ENCODE results near the gene FLYWCH1.

Gene FLYWCH1, protein sequence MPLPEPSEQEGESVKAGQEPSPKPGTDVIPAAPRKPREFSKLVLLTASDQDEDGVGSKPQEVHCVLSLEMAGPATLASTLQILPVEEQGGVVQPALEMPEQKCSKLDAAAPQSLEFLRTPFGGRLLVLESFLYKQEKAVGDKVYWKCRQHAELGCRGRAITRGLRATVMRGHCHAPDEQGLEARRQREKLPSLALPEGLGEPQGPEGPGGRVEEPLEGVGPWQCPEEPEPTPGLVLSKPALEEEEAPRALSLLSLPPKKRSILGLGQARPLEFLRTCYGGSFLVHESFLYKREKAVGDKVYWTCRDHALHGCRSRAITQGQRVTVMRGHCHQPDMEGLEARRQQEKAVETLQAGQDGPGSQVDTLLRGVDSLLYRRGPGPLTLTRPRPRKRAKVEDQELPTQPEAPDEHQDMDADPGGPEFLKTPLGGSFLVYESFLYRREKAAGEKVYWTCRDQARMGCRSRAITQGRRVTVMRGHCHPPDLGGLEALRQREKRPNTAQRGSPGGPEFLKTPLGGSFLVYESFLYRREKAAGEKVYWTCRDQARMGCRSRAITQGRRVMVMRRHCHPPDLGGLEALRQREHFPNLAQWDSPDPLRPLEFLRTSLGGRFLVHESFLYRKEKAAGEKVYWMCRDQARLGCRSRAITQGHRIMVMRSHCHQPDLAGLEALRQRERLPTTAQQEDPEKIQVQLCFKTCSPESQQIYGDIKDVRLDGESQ

DNA sequence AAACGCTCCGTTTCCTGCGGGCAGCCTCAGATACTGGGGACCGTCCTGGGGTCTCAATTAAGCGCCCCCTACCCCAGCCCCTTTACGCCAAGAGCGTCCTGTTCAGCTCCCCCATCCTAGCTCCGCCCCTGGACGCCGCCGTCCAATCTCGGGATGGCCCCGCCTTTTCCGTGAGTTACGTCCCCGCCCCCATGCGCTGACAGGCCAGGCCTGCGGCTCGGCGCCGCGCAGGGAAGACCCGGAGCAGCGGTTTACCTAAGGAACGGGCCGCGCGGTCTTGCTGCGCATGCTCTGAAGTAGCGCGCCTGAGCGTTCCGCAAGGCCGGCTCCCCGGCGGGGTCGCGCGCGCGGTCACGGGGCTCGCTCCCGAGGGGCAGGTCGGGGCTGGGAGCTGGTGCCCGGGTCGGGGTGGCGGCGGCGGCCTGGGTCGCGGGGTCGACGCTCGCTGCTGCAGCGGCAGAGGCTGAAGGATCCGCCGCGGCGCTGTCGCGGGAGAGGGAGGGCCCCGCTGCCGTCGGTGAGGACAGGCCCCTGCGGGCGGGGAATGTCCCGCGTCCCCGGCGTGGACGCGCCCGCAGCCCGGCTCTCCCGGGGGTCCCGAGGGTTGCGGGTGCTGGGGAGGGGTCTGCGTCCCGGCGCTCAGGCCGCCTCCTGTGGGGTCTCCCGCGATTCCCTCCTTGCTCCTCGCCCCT lies at the start of gene FLYWCH1:
Gene FLYWCH1, plus strand, starts transcription at position 294 of the 692 bp plus-strand sequence. CDS start 17,755 bp downstream, outside the sequence.
- DNase-seq = peak; percentile 99

- DNase-seq = no peak
These were observed 46.1 kb upstream of the FLYWCH1 start for GRCh38 chr16:2865651-2866050.

DNA sequence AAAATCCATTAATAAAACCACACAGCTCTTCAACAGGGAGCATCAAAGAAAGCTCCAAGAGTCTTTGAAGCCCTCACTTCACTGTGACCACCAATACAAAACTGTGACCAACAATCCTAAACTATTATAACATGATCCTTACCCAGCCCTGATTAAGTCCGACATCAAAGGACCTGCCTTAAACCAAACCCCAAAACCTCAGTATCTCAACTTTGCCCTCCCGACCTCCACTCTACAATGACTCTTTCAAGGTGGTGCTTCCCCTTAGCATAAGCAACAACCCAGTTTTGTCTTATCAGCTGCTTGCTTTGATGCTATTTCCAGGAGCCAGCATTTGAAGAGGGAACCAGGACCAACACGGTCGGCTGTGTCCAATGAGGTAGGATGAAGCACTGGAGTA lies 45.3 kb upstream of the FLYWCH1 start:
- no peak for DNase-seq

GRCh38 chr16:2867661-2867986 lies 44.1 kb upstream of the FLYWCH1 start:
- no peak for DNase-seq

GRCh38 chr16:2867987-2868789 lies 43.5 kb upstream of the FLYWCH1 start:
- peak; percentile 94 for DNase-seq

DNA sequence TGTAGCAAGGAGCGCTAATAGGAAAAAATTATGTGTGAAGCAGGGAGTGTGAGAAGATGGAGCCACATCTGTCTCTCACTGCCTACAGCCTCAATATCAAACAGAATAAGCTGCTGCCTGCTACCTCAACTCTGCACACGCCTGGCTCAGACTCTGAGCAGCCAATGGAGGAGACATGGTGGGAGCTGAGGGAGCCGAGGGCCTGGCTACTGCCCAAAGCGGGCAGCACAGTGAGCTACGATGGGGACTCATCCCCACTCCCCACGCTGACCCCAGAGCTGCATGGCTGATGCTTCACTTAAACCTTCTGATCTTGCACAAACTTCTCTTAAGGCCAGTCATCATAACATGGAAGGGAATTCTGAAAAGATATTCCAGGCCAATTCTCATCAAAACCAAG lies 39.8 kb upstream of the FLYWCH1 start:
- no peak for DNase-seq

DNA sequence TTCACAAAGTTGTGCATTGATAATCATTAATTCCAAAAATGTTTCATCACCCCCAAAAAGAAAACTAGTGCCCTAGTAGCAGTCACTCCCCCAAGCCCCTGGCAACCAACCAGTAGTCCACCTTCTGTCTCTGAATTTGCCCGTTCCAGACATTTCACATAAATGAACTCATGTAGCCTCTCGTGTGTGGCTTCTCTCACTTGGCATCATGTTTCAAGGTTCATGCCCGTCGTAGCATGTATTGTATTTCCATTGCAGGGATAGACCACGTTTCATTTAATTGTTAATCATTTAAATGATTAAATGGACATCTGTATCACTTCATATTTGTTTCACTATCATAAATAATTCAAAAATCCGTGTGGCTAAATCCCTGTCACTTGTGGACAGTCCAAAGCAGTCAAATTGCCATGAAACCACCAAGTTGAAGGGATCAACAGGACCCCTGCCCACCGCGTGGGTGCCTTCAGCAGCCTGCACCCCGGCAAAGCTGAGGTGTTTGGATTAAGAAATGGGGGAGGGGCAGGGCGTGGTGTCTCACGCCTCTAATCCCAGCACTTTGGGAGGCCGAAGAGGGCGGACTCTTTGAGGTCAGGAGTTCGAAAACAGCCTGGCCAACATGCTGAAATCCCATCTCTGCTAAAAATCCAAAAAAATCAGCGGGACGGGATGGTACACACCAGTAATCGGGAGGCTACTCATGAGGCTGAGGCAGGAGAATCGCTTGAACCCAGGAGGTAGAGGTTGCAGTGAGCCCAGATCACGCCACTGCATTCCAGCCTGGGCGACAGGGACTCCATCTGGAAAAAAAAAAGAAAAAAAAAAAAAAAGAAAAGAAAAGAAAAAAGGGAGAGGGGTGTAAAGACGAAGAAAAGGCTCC lies 37.5 kb upstream of the FLYWCH1 start:
- DNase-seq = no peak

- peak; percentile 76 for DNase-seq
These were observed 36.8 kb upstream of the FLYWCH1 start for GRCh38 chr16:2874912-2875362.

DNA sequence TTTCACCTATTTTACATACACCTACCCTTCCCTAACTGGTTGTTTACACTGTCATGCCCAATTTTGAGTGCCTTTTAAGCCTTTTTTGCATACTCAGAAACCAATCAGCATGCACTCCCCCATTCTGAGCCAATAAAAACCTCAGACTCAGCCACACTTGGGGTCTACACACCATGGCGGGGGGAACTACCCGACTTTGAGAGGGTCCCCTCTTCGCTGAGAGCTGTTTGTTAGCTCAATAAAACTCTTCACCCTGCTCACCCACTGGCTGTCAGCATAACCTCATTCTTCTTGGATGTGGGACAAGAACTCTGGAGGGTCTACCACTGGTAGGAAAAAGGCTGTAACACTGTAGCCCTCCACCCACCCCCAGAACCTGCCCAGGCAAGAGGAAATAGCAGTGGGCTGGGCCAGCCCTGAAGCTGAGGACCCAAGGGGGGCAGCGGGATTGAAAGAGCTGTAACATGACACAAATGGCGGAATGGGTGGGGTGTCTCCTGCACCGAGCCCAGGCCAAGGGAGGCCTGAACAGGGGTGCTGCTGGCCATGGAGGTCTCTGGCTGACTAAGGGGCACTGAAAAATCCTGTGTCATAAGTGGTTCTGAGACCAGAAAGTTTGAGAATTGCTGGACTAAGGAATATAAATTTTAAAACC lies 31.8 kb upstream of the FLYWCH1 start:
- no peak for DNase-seq

DNA sequence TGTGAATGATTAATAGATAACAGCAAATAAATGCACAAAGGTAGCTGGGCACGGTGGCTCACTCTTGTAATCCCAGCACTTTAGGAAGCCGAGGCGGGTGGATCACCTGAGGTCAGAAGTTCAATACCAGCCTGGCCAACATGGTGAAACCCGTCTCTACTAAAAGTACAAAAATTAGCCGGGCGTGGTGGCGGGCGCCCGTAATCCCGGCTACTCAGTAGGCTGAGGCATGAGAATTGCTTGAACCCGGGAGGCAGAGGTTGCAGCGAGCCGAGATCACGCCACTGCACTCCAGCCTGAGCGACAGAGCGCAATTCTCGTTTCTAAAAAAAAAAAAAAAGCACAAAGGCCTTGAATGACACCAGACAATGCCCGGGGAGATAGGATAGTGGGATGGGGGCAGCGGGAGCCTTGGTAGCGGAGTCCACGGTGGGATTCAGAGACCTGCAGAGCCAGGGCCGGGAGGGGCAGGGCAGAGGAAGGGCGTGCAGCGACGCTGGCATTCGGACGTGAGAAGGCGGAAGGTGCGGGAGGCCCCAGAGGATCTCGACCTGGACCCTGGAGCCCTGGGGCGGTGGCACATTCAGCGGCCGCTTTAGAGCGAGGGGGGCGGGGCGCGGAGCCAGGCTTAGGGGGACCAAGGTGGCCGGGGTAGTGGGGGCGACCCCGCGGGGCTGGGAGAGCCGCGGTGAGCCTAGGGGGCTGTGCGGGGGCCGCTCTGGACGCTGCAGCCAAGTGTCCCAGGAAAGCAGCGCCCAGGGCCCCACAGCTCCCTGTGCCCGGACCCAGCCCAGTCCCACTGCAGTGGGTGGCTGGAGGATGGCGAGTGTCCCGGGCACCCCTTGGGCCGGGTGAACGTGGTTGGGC lies 29.7 kb upstream of the FLYWCH1 start:
- peak; percentile 46 for DNase-seq

GRCh38 chr16:2882650-2883457 lies 28.9 kb upstream of the FLYWCH1 start, which contains the start of gene FLYWCH2:
TSS of gene FLYWCH2 (plus strand) at chr16:2883215. CDS start at chr16:2896450, 13,235 bp downstream.
- DNase-seq = peak; percentile 98

DNA sequence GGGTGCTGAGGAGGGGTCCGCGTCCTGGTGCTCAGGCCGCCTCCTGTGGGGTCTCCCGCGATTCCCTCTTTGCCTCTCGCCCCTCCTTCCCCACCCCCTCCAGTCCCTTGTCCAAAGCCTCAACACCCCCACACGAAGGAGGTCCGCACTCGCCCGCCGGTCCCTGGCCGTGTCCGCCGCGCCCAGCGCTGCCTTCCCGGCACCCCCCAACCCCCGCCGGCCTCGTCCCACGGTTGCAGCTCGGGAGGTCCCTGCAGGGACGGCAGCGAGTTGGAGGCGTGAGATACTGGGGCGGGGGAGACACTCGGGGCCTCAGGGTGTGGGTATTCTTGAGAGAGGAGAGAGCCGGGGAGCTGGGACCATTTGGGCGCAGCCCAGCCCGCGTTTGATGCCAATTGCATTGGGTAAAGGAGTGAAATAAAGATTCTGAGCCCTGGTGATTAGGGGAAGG lies 28.2 kb upstream of the FLYWCH1 start:
- DNase-seq = no peak

DNA sequence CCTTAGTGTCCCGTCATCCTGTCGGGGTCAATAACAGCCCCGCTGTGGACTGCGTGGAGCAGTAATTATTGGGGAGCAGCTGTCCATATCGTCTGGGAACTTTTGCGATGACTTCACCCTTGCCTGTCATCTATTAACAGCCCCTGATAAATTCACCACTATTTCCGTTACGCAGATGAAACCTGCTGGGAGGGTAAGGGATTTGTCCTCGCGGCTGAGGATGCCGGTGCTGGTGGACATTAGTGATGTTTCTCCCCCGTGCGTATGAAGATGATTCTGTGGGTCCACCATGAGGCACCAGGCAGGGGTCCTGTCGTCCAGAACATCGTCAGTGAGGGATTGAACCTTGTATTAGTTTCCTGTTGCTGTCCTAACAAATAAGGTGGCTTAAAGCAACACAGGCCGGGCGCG lies 27.7 kb upstream of the FLYWCH1 start:
- no peak for DNase-seq

GRCh38 chr16:2894231-2894630 lies 17.5 kb upstream of the FLYWCH1 start:
- DNase-seq = no peak

DNA sequence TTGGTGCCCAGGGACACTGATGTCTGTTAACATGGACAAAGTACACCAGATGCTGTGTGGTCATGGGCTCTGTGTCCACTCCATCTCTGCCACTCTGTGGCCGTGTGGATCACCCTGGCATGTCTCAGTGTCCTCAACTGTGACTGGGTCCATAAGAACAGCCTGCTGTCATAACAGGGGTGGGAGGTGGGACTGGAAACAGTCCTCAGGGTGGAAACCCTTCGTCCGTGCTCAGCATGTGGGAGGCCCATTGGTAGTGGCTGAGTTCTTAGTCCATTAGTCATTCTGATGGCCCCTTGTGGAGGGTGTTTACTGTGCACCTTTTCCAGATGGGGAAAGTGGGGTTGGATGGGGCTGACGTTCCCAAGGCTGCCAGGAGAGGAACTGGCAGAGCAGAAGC lies 15.9 kb upstream of the FLYWCH1 start:
- no peak for DNase-seq

DNA sequence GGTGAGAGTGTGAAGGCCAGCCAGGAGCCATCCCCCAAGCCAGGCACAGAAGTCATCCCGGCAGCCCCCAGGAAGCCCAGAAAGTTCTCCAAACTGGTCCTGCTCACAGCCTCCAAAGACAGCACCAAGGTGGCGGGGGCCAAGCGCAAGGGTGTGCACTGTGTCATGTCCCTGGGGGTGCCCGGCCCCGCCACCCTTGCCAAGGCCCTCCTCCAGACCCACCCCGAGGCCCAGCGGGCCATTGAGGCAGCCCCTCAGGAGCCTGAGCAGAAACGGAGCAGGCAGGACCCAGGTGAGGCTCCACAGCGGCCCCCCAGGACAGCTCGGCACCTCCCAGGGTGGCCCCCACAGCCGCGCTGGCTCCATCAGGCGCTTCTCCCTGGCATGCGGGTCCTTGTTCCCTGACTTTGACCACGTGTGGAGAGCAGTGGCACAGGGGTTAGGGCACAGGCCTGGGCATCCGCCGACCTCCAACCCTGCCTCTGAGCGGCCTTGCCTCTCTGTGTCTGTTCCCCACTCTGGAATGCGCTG lies 15.2 kb upstream of the FLYWCH1 start:
- DNase-seq = no peak

DNA sequence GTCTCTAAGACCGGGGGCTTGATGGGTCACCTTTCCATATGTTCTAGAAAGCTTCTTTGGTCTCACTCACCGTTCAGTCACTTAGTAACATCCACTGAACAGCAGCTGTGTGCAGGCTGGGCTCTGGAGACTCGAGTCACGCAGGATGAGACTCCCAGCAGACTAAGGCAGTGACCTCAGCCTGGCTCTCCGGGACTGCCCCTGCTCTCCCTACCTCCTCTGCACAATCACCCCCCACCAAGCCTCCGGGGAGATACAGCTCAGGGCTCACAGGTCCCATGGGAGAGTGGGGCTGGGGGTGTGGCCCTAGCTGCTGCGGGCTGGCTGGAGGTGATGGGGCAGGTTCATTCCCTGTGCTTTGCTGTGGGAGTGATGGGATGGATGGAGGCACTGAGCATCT lies 14.6 kb upstream of the FLYWCH1 start:
- DNase-seq = no peak

GRCh38 chr16:2898831-2899563 lies 12.7 kb upstream of the FLYWCH1 start:
- no peak for DNase-seq

Data from CD4-positive, alpha-beta T cell treated with Interleukin-6 for 4 hours (primary cell).